Tibial artery (tissue), 4 donors: ENCODE results near the gene PCDH19.

Experiments
- DNase-seq, 2 donors: peaks; one replicate each; pipeline ENCODE4 v3.0.0-alpha.2; 2019
- H3K27ac ChIP-seq, 2 donors: fragments of 200-600 bp; sonication (generic) in 1 of 2; 1 replicate in 1 of 2; 2 replicates in 1 of 2; pipeline ENCODE4 v1.5.1; 2018 to 2019; ENCODE audit warnings: mild to moderate bottlenecking in 1 of 2
- H3K27me3 ChIP-seq, 2 donors: fragments of 200-600 bp; sonication (generic) in 1 of 2; one replicate each; pipeline versions ENCODE4 v1.5.1 to v1.6.0; 2016 to 2019
- H3K36me3 ChIP-seq, 3 donors: fragments of 200-600 bp; sonication (generic) in 2 of 3; one replicate each; pipeline ENCODE4 v1.5.1; 2016 to 2019; ENCODE audit warnings: mild to moderate bottlenecking in 2 of 3
- H3K4me1 ChIP-seq, 4 donors: fragments of 200-600 bp; sonication (generic) in 2 of 4; 1 replicate in 3 of 4; 2 replicates in 1 of 4; pipeline ENCODE4 v1.5.1; 2016 to 2019
- H3K4me3 ChIP-seq, 2 donors: fragments of 200-600 bp; sonication (generic) in 1 of 2; 1 replicate in 1 of 2; 2 replicates in 1 of 2; pipeline ENCODE4 v1.5.1; 2018 to 2019; ENCODE audit warnings: mild to moderate bottlenecking in 2 of 2
- H3K9me3 ChIP-seq, 3 donors: fragments of 200-600 bp; sonication (generic) in 1 of 3; one replicate each; pipeline ENCODE4 v1.5.1; 2016 to 2019
- CTCF ChIP-seq, 2 experiments: fragments of 200-600 bp in 1 of 2; fragments of 450-650 bp in 1 of 2; IDR thresholded peaks; one replicate each; pipeline ENCODE4 v1.5.1; 2017 to 2019; ENCODE audit warnings: antibody characterized with exemption in 2 of 2, mild to moderate bottlenecking in 1 of 2, moderate library complexity in 1 of 2
- intact Hi-C: fragments of 100-400 bp; cut with DNase I; formaldehyde crosslinking; loops from one replicate; pipeline ENCODE4 v1.15.0; 2023; ENCODE audit warnings: low total_unique reads

Gene PCDH19

DNA sequence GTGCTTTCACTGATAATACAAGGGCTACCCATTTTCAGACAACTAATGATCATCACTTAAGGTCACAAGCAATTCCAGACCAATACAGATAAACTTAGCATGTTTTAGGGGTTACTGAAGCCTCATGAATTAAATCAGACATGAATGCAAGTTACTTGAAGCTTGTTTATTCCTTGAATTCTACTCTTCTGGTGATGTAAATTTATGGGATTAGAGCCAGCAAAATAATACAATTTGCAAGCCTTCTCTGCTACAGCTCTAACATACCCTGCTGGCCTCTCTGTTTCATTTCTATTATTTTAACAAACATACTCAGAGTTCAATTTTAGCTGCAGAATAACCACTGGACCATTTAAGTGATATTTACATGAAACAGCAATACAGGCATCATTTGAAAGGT is 60.7 kb downstream of the PCDH19 start:
- Histone ChIP-seq H3K4me3 (no peak overlapping the region), H3K27ac (no peak overlapping the region), H3K27me3 (no peaks in the 10 kb centered on the region), H3K9me3 (no peaks in the 10 kb centered on the region), H3K36me3 (no peaks in the 10 kb centered on the region), H3K4me1 (no peaks in the 10 kb centered on the region)
- TF ChIP-seq CTCF (IDR thresholded peaks at IDR 0.05), result no peak
- DNase-seq, result no peak
- intact Hi-C loops, result no loop called here

DNA sequence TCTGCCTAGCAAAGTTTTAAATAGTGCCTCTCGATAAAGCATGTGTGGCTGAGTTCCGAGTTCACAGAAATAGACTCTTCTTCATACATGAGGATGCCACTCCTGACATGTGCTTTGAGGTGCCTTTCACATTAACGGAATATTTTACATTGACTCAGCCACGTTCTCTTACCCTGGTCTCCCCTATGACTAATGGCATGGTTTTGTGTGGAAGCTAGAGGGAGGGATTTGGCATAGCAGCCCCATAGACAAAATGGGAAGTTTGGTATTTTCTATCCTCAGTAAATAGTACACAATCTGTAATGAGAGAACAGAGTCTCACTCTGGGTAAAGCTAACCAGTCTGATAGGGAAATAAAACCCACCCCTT is 68.9 kb downstream of the PCDH19 start:
- no peak for DNase-seq
- H3K27ac ChIP-seq, result no peak overlapping the region
- H3K4me3 ChIP-seq, result no peak overlapping the region
- no peaks in the 10 kb centered on the region for H3K9me3 ChIP-seq
- no peaks in the 10 kb centered on the region for H3K36me3 ChIP-seq
- no peak for TF ChIP-seq CTCF (IDR thresholded peaks at IDR 0.05)
- no peaks in the 10 kb centered on the region for H3K27me3 ChIP-seq
- intact Hi-C loops, result no loop called here
- H3K4me1 ChIP-seq, result no peaks in the 10 kb centered on the region

- no peaks in the 10 kb centered on the region for H3K27me3 ChIP-seq
- DNase-seq, result no peak
- H3K4me1 ChIP-seq, result no peaks in the 10 kb centered on the region
- H3K4me3 ChIP-seq, result no peak overlapping the region
- no peak overlapping the region for H3K27ac ChIP-seq
- intact Hi-C loops, result no loop called here
- no peaks in the 10 kb centered on the region for H3K36me3 ChIP-seq
- no peaks in the 10 kb centered on the region for H3K9me3 ChIP-seq
- TF ChIP-seq CTCF (IDR thresholded peaks at IDR 0.05), result no peak
Observed at GRCh38 chrX:100340491-100341141, 69.5 kb downstream of the PCDH19 start.

- TF ChIP-seq CTCF (IDR thresholded peaks at IDR 0.05), result no peak
- H3K9me3 ChIP-seq, result no peaks in the 10 kb centered on the region
- H3K4me3 ChIP-seq, result no peak overlapping the region
- H3K27ac ChIP-seq, result no peak overlapping the region
- no peaks in the 10 kb centered on the region for H3K36me3 ChIP-seq
- DNase-seq, result no peak
- intact Hi-C loops, result no loop called here
- H3K27me3 ChIP-seq, result no peaks in the 10 kb centered on the region
- no peaks in the 10 kb centered on the region for H3K4me1 ChIP-seq
Observed at GRCh38 chrX:100328351-100328750, 81.7 kb downstream of the PCDH19 start.

- Histone ChIP-seq H3K27me3 (no peaks in the 10 kb centered on the region), H3K4me1 (no peaks in the 10 kb centered on the region), H3K4me3 (no peak overlapping the region), H3K9me3 (no peaks in the 10 kb centered on the region), H3K27ac (no peak overlapping the region), H3K36me3 (no peaks in the 10 kb centered on the region)
- no peak for TF ChIP-seq CTCF (IDR thresholded peaks at IDR 0.05)
- intact Hi-C loops, result no loop called here
- no peak for DNase-seq
Observed at GRCh38 chrX:100319716-100320115, 90.4 kb downstream of the PCDH19 start.

GRCh38 chrX:100316987-100317386 is 93.1 kb downstream of the PCDH19 start:
- DNase-seq, result no peak
- H3K9me3 ChIP-seq, result no peaks in the 10 kb centered on the region
- TF ChIP-seq CTCF (IDR thresholded peaks at IDR 0.05), result no peak
- no peak overlapping the region for H3K27ac ChIP-seq
- H3K4me3 ChIP-seq, result no peak overlapping the region
- no peaks in the 10 kb centered on the region for H3K4me1 ChIP-seq
- intact Hi-C loops, result no loop called here
- H3K27me3 ChIP-seq, result no peaks in the 10 kb centered on the region
- H3K36me3 ChIP-seq, result no peaks in the 10 kb centered on the region
